A549 (cell line): ENCODE measurements around the gene VDAC1. TPM values are rescaled to one million over a fixed set of nuclear protein-coding genes. Genes with fewer than 3 reads are reported as not detected.

ENCODE experiments used
- ATAC-seq, 2 experiments: fragments of 200-7000 bp in 1 of 2; fragments of >200 bp in 1 of 2; cut with Nextera tagmentation in 1 of 2; cut with Tn5 transposase in 1 of 2; 3 replicates each; pipeline versions ENCODE4 v1.8.0 to v1.9.1; 2018 to 2020; ENCODE audit warnings: mild to moderate bottlenecking in 1 of 2, moderate library complexity in 1 of 2
- CTCF ChIA-PET: fragments of 300-600 bp; sonication (Branson Sonifier 250); formaldehyde crosslinking; extraction: SDS; loops from one replicate; lab custom pipeline; 2021; ENCODE audit warnings: antibody characterized with exemption, inconsistent platforms; lab: Yijun Ruan, JAX
- POLR2A ChIA-PET: fragments of 350-600 bp; formaldehyde crosslinking; extraction: SDS; loops from one replicate; lab custom pipeline; 2021; ENCODE audit warnings: antibody characterized with exemption, inconsistent platforms; lab: Yijun Ruan, JAX
- DNase-seq, 2 experiments: peaks; one replicate each; pipeline versions ENCODE4 v3.0.0 to v3.0.0-alpha.2; 2011 to 2016; ENCODE audit warnings: low read depth in 1 of 2, low spot score in 1 of 2
- FAIRE-seq: peaks from 2 replicates; lab custom pipeline; 2011; peaks lifted over from hg19 to GRCh38; lab: Jason Lieb, UNC
- H3K27ac ChIP-seq, 2 experiments: fragments of >200 bp; sonication (Bioruptor Twin); formaldehyde crosslinking; 3 replicates each; pipeline ENCODE4 v1.5.1; 2016 to 2017
- H3K4me1 ChIP-seq: fragments of >200 bp; sonication (Bioruptor Twin); formaldehyde crosslinking; 3 replicates; pipeline ENCODE4 v1.6.1; 2016
- H3K4me2 ChIP-seq: fragments of >200 bp; sonication (Bioruptor Twin); formaldehyde crosslinking; 3 replicates; pipeline ENCODE4 v1.6.1; 2016
- H3K4me3 ChIP-seq: fragments of >200 bp; sonication (Bioruptor Twin); formaldehyde crosslinking; 3 replicates; pipeline ENCODE4 v1.5.1; 2016
- H3K9me3 ChIP-seq: fragments of >200 bp; sonication (Bioruptor Twin); formaldehyde crosslinking; 3 replicates; pipeline ENCODE4 v1.6.1; 2016
- BHLHE40 ChIP-seq: IDR thresholded peaks from 2 replicates; pipeline ENCODE4 v1.6.1; 2012; ENCODE audit warnings: low read depth, low read length, inconsistent platforms
- CBX2 ChIP-seq: fragments of 200-600 bp; sonication (generic); IDR thresholded peaks from 2 replicates; pipeline ENCODE4 v1.6.1; 2016; ENCODE audit warnings: low read depth, mild to moderate bottlenecking, borderline replicate concordance
- CHD4 ChIP-seq: fragments of 200-600 bp; sonication (generic); IDR thresholded peaks from 2 replicates; pipeline ENCODE4 v1.6.1; 2016; ENCODE audit warnings: antibody characterized with exemption, mild to moderate bottlenecking, borderline replicate concordance
- EHF ChIP-seq: fragments of 250-450 bp; sonication (Bioruptor Pico); IDR thresholded peaks from 2 replicates; pipeline ENCODE4 v1.5.0; 2020; ENCODE audit warnings: mild to moderate bottlenecking
- EHMT2 ChIP-seq: fragments of 200-600 bp; sonication (generic); IDR thresholded peaks from 2 replicates; pipeline ENCODE4 v1.6.1; 2016; ENCODE audit warnings: antibody characterized with exemption, low read depth, mild to moderate bottlenecking, moderate library complexity
- ESRRA ChIP-seq: fragments of 150-350 bp; IDR thresholded peaks from 2 replicates; pipeline ENCODE4 v1.6.1; 2014; ENCODE audit warnings: mild to moderate bottlenecking, low read length, borderline replicate concordance
- FOXS1 ChIP-seq: fragments of 250-450 bp; sonication (Bioruptor Pico); IDR thresholded peaks from 2 replicates; pipeline ENCODE4 v1.5.0; 2020; ENCODE audit warnings: mild to moderate bottlenecking, moderate library complexity
- GATA3 ChIP-seq: IDR thresholded peaks from 2 replicates; pipeline ENCODE4 v1.6.1; 2012; ENCODE audit warnings: borderline replicate concordance
- HDAC2 ChIP-seq: fragments of 200-600 bp; sonication (generic); IDR thresholded peaks from 2 replicates; pipeline ENCODE4 v1.6.1; 2016
- HOXA7 ChIP-seq: fragments of 250-450 bp; sonication (Bioruptor Pico); IDR thresholded peaks from 2 replicates; pipeline ENCODE4 v1.5.0; 2020; ENCODE audit warnings: mild to moderate bottlenecking, moderate library complexity
- HOXB13 ChIP-seq: fragments of 250-450 bp; sonication (Bioruptor Pico); IDR thresholded peaks from 2 replicates; pipeline ENCODE4 v1.5.0; 2020; ENCODE audit warnings: low read depth, mild to moderate bottlenecking, moderate library complexity
- JUN ChIP-seq, 2 experiments: fragments of >200 bp; sonication (Bioruptor Twin); formaldehyde crosslinking; IDR thresholded peaks; 2 replicates in 1 of 2; 3 replicates in 1 of 2; pipeline ENCODE4 v1.6.1; 2016 to 2017
- KDM5A ChIP-seq: fragments of 200-600 bp; sonication (generic); IDR thresholded peaks from 2 replicates; pipeline ENCODE4 v1.6.1; 2016; ENCODE audit warnings: antibody characterized with exemption, mild to moderate bottlenecking
- MAFK ChIP-seq: fragments of 450-650 bp; IDR thresholded peaks from 2 replicates; pipeline ENCODE4 v1.6.1; 2014; ENCODE audit not compliant: partially characterized antibody
- NFE2L2 ChIP-seq: fragments of 150-350 bp; conservative IDR thresholded peaks from 2 replicates; pipeline ENCODE4 v1.6.1; 2014; ENCODE audit warnings: low read length
- NPAS2 ChIP-seq: fragments of 250-450 bp; sonication (Bioruptor Pico); IDR thresholded peaks from 2 replicates; pipeline ENCODE4 v1.8.0; 2022; ENCODE audit warnings: mild to moderate bottlenecking, moderate library complexity, borderline replicate concordance
- NR3C1 ChIP-seq: fragments of >200 bp; sonication (Bioruptor Twin); formaldehyde crosslinking; IDR thresholded peaks from 3 replicates; pipeline ENCODE4 v1.6.1; 2017
- POLR2AphosphoS2 ChIP-seq: conservative IDR thresholded peaks from 2 replicates; pipeline ENCODE4 v1.6.1; 2012; ENCODE audit warnings: low read length, improper control_type of control experiment, inconsistent platforms
- RAD21 ChIP-seq, 2 experiments: fragments of >200 bp in 1 of 2; sonication (Bioruptor Twin) in 1 of 2; formaldehyde crosslinking in 1 of 2; IDR thresholded peaks in 1 of 2; conservative IDR thresholded peaks in 1 of 2; 2 replicates in 1 of 2; 3 replicates in 1 of 2; pipeline ENCODE4 v1.6.1; 2012 to 2018; ENCODE audit warnings: inconsistent platforms in 1 of 2
- TP53 ChIP-seq: fragments of 250-450 bp; sonication (Bioruptor Pico); IDR thresholded peaks from 2 replicates; pipeline ENCODE4 v1.5.0; 2021; ENCODE audit warnings: mild to moderate bottlenecking, moderate library complexity
- ZFP36 ChIP-seq: fragments of 450-650 bp; IDR thresholded peaks from 2 replicates; pipeline ENCODE4 v1.6.1; 2014; ENCODE audit warnings: borderline replicate concordance; ENCODE audit not compliant: partially characterized antibody
- ZNF302 ChIP-seq: fragments of 250-450 bp; sonication (Bioruptor Pico); IDR thresholded peaks from 2 replicates; pipeline ENCODE4 v1.9.0; 2021; ENCODE audit warnings: inconsistent platforms, mild to moderate bottlenecking, moderate library complexity
- WGBS: methylation state at CpG from one replicate; pipeline ENCODE4 v1.1.6; 2017; ENCODE audit errors: missing lambda C conversion rate; 5-methylcytosine and 5-hydroxymethylcytosine counted together
- polyA plus RNA-seq, 4 experiments: library from polyadenylated mRNA; depleted of rRNA in 3 of 4; stranded (reverse); fragments of >200 nt; fragmentation: RNase III in 1 of 4; extraction: RNeasy Plus Mini Kit Qiagen cat#74134 plus additional on column Dnase treatment in 1 of 4; gene quantifications; 2 replicates in 3 of 4; 3 replicates in 1 of 4; pipeline ENCODE4 v1.2.3, GENCODE V29; 2011 to 2017
- TF ChIP-seq, protein P1 (sequence below): IDR thresholded peaks from 2 replicates; pipeline ENCODE4 v1.6.1; 2012
- TF ChIP-seq, protein P2 (sequence below): IDR thresholded peaks from 2 replicates; pipeline ENCODE4 v1.6.1; 2012; ENCODE audit warnings: low read depth, borderline replicate concordance
- TF ChIP-seq, protein P3 (sequence below): fragments of 250-450 bp; sonication (Bioruptor Pico); IDR thresholded peaks from 2 replicates; pipeline ENCODE4 v1.5.0; 2021; ENCODE audit warnings: mild to moderate bottlenecking, moderate library complexity, borderline replicate concordance
- TF ChIP-seq, protein P4 (sequence below): fragments of 450-650 bp; IDR thresholded peaks from 2 replicates; pipeline ENCODE4 v1.6.1; 2014; ENCODE audit warnings: antibody characterized with exemption
- TF ChIP-seq, protein P5 (sequence below): fragments of >200 bp; sonication (Bioruptor Twin); formaldehyde crosslinking; IDR thresholded peaks from 3 replicates; pipeline ENCODE4 v1.5.1; 2016

VDAC1 gene
- polyA plus RNA-seq, 2 of the 4 experiments (the other 2 are of a cell fraction), result 369 to 442 TPM

DNA sequence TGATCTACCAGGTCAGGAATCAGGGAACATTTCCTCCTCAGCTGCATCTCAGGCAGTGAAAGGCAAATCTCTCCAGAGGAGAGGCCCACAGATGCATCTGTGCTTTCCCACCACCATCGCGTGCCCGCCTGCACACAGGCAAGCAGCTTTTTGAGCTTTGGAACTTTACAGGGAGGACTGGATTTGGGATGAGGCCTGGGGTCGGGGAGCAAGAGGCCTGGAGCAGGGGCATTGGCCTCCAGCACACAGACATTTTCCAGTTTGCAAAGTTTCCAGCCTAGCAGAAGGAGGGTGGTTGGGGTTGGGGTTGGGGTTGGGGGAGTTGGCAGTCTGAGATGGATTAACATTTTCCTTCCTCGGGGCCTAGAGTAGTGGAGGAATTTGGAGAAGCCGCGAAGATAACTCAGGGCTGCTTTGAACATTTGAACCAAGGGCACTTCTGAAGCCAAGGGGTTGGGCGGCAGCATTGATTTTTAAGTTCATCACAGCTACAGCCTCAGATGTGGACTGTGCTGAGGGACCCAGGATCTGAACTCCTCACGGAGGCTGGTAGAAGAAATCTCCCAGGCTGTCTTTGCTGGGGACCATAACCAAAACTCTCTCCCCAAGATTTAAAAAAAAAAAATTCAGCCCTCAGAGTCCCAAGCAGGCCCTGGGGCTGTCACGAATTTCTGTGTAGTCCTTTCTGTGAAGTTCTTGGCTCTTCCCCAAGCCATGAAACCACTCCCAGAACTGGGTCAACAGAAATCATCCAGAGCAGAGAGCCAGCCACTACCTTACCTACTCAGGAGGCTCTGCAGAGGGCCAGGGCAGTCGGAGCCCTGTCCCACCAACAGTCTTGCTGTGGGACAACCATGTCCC, 61.9 kb downstream of the VDAC1 start:
- H3K4me1 ChIP-seq, result no peaks in the 10 kb centered on the region
- no peaks in the 10 kb centered on the region for H3K9me3 ChIP-seq
- no peak overlapping the region for H3K4me3 ChIP-seq
- whole genome bisulfite sequencing, result 79% methylated on average over 10 of the region's 11 CpGs
- no peak overlapping the region for H3K27ac ChIP-seq
- ChIA-PET CTCF (interaction anchor here (0.7 to 4.9 kb wide), 7 partner anchors 7 to 832 kb away, joined by 3 to 19 read pairs (median 3); no protein-coding TSS in a partner anchor), POLR2A (no interaction called here)
- TF ChIP-seq HDAC2 (no peak), BHLHE40 (no peak), POLR2AphosphoS2 (no peak), ESRRA (no peak), NR3C1 (no peak), ZNF302 (CRISPR knock-in tag) (no peak)
- TF ChIP-seq, protein P1, sequence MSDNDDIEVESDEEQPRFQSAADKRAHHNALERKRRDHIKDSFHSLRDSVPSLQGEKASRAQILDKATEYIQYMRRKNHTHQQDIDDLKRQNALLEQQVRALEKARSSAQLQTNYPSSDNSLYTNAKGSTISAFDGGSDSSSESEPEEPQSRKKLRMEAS, result no peak
- TF ChIP-seq, protein P2, sequence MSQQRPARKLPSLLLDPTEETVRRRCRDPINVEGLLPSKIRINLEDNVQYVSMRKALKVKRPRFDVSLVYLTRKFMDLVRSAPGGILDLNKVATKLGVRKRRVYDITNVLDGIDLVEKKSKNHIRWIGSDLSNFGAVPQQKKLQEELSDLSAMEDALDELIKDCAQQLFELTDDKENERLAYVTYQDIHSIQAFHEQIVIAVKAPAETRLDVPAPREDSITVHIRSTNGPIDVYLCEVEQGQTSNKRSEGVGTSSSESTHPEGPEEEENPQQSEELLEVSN, result no peak
- H3K4me2 ChIP-seq, result no peak overlapping the region
- ATAC-seq, result no peak
- DNase-seq, result no peak
- FAIRE-seq, result no peak

DNA sequence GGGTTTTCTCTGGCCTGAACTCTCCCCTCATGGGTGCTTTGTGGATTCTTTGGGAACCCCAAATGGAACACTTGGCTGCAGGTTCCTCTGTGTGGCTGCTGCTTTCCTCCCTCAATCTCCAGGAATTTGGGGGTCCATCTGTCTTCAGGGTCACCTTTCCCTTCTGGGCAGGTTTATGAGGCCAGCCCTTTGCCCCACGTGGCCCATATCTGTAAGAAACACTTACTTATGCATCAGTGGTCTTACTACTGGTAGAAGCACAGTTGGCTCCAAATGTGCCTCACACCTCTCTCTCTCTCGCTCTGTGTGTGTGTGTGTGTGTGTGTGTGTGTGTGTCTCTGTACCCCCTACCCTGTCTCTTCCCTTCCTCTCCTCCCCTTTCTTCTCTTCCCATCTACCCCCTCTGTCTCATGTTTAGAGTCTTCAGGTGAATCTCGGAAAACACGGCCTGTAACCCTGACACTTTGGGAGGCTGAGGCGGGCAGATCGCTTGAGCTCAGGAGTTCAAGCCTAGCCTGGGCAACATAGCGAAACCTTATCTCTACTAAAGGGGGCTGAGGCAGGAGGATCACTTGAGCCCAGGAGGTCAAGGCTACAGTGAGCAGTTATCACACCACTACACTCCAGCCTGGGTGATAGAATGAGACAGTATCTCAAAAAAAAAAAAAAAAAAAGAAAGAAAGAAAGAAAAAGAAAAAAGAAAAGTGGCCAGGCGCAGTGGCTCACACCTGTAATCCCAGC, 63.1 kb downstream of the VDAC1 start:
- 82% methylated on average over 8 of the region's 8 CpGs for WGBS
- Histone ChIP-seq H3K4me2 (no peak overlapping the region), H3K4me3 (no peak overlapping the region), H3K4me1 (no peaks in the 10 kb centered on the region), H3K27ac (no peak overlapping the region), H3K9me3 (no peaks in the 10 kb centered on the region)
- ChIA-PET POLR2A (no interaction called here), CTCF (interaction anchor here (1.0 kb wide), 1 partner anchor 510 kb away, joined by 3 read pairs; no protein-coding TSS in a partner anchor)
- DNase-seq (no peak), FAIRE-seq (no peak), ATAC-seq (no peak)
- TF ChIP-seq HOXB13, result no peak
- TF ChIP-seq NPAS2 (CRISPR knock-in tag), result no peak
- no peak for TF ChIP-seq CHD4

DNA sequence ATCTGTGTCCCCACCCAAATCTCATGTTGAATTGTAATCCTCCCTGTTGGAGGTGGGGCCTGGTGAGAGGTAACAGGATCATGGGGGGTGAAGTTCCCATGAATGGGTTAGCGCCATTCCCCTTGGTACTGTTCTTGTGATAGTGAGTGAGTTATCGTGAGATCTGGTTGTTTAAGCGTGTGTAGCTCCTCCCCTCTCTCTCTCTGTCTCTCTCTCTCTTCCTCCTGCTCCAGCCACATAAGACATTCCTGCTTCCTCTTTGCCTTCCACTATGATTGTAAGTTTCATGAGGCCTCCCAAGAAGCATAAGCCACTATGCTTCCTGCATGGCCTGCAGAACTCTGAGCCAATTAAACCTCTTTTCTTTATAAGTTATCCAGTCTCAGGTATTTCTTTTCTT, 65.1 kb downstream of the VDAC1 start:
- WGBS, result 97% methylated on average over 3 of the region's 3 CpGs
- no peaks in the 10 kb centered on the region for H3K4me1 ChIP-seq
- H3K4me3 ChIP-seq, result no peak overlapping the region
- no peak overlapping the region for H3K27ac ChIP-seq
- no peak overlapping the region for H3K4me2 ChIP-seq
- ChIA-PET CTCF (interaction anchor here (1.1 kb wide), 1 partner anchor 100 kb away, joined by 3 read pairs; no protein-coding TSS in a partner anchor), POLR2A (no interaction called here)
- DNase-seq (no peak), ATAC-seq (no peak), FAIRE-seq (no peak)
- TF ChIP-seq POLR2AphosphoS2 (no peak), CBX2 (no peak), EHMT2 (no peak), ZFP36 (no peak), TP53 (CRISPR knock-in tag) (no peak), RAD21 (conservative IDR thresholded peaks at IDR 0.05 in 1 of 2, IDR thresholded peaks at IDR 0.05 in 1 of 2) (no peak), JUN (IDR thresholded peaks at IDR 0.05) (no peak), MAFK (no peak), HOXA7 (CRISPR knock-in tag) (no peak), NPAS2 (CRISPR knock-in tag) (no peak), HOXB13 (no peak), KDM5A (no peak), EHF (CRISPR knock-in tag) (no peak), GATA3 (no peak), CHD4 (no peak), NFE2L2 (no peak), FOXS1 (CRISPR knock-in tag) (no peak)
- TF ChIP-seq, protein P3, sequence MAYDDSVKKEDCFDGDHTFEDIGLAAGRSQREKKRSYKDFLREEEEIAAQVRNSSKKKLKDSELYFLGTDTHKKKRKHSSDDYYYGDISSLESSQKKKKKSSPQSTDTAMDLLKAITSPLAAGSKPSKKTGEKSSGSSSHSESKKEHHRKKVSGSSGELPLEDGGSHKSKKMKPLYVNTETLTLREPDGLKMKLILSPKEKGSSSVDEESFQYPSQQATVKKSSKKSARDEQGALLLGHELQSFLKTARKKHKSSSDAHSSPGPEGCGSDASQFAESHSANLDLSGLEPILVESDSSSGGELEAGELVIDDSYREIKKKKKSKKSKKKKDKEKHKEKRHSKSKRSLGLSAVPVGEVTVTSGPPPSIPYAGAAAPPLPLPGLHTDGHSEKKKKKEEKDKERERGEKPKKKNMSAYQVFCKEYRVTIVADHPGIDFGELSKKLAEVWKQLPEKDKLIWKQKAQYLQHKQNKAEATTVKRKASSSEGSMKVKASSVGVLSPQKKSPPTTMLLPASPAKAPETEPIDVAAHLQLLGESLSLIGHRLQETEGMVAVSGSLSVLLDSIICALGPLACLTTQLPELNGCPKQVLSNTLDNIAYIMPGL (CRISPR knock-in tag), result no peak
- TF ChIP-seq, protein P4, sequence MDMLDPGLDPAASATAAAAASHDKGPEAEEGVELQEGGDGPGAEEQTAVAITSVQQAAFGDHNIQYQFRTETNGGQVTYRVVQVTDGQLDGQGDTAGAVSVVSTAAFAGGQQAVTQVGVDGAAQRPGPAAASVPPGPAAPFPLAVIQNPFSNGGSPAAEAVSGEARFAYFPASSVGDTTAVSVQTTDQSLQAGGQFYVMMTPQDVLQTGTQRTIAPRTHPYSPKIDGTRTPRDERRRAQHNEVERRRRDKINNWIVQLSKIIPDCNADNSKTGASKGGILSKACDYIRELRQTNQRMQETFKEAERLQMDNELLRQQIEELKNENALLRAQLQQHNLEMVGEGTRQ, result no peak
- TF ChIP-seq, protein P5, sequence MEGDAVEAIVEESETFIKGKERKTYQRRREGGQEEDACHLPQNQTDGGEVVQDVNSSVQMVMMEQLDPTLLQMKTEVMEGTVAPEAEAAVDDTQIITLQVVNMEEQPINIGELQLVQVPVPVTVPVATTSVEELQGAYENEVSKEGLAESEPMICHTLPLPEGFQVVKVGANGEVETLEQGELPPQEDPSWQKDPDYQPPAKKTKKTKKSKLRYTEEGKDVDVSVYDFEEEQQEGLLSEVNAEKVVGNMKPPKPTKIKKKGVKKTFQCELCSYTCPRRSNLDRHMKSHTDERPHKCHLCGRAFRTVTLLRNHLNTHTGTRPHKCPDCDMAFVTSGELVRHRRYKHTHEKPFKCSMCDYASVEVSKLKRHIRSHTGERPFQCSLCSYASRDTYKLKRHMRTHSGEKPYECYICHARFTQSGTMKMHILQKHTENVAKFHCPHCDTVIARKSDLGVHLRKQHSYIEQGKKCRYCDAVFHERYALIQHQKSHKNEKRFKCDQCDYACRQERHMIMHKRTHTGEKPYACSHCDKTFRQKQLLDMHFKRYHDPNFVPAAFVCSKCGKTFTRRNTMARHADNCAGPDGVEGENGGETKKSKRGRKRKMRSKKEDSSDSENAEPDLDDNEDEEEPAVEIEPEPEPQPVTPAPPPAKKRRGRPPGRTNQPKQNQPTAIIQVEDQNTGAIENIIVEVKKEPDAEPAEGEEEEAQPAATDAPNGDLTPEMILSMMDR, result no peak
- H3K9me3 ChIP-seq, result peaks cover 6% of the 10 kb centered on the region; the same call in 2 of the 3 replicates
